GM21529 (cell line): ENCODE measurements around the gene SACS.

ENCODE experiments used
- ATAC-seq: cut with Tn5 transposase; IDR thresholded peaks from one replicate; pipeline ENCODE4 v1.9.1; 2021; ENCODE audit not compliant: unreplicated experiment

SACS gene

DNA sequence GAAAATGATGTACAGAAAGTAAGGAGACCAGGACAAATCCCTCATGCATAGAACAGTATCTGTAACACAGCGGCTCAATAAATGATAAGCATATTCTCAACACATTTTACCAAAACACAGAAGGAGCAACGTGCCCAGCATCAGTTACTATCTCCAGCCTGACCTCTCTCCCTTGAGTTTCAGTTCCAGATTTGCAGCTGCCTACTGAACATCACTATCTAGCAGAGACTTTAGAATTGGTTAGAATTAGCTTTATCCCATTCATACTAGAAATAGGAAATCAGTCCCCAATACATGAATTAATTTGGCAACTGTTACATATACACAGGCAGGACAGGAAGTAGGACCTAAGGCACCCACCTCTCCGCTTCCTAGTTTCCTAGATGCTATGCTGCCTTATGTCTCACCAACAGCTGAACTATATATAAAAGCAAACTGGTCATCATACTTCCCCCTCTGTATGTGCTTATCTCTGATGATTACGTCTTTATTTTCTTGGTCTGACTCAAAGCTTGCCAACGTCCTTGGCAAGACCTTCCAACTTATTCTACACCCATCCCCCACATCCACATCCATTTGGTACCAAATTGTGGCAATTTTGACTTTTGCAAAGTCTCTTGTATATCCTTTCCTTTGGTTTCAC lies 61.1 kb downstream of the SACS start:
- no peak for ATAC-seq

DNA sequence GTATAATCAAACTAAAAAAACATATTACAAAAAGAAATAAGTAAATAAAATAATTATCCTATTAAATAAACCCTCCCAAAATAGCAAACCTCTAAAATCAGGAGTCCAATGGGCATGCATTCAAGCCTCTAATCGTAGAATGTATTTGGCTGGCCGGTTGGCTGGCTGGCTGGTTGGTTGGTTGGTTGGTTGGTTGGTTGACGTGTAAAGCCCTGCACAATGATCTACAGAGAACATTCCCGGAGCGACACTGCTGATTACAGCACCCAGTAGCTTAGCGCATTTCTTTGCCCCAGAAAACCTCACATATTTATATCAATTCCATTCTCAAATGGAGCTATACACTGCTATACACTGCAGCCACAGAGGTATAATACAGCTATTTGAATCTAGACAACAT lies 65.6 kb downstream of the SACS start:
- no peak for ATAC-seq

DNA sequence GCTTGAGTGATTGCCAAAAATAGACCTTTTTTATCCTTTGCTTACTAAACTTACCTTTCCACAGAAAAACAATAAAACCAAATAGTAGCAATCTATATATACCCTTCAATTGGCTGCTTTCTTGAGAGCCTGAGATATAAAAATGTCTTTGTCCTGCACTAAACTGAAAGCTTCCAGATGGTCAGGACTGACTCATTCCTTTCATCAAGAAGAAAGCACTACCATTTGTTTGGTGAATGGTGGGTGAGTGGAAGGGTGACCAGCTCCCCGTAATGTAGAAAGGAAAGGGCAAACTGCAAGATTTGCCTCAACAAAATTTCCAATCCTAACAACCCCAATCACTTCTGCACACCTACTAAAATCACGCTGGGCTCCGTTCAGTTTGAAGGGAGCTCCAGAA lies 67.8 kb downstream of the SACS start:
- no peak for ATAC-seq

DNA sequence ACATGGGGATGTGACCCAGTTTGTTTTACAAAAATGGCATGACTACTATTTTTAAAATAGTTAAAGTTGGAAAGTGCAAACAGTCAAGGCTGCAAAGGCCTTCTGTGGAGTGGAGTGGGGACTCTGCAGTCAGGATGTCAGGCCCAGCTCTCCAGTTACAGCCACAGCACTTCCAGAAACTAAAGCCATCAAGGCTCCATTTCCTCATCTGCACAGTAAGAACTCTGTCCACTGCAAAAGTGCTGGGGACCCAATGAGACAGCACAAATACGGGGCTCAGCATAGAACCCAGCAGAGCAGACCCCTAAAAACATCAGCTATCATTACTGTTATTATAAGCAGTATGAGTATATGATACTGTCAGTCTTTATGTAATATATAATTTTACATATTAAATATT lies 73.6 kb downstream of the SACS start:
- no peak for ATAC-seq

DNA sequence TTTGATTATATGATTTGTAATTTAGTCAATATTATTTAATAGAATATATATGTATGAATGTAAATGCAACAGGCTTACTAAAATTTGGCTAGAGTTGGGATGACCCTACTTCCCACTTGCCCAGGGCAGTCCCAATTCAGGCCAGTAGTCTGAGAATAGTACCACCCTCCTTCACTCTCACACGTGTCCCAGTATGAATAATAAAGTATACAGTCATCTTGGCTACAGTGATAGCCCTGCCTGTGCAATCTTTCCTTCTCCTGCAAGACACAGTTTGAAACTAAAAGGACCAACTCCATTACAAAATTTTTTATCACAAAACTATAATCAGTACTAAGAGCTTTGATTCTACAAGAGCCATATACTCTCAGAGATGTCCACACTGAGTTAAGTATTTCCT lies 76.2 kb downstream of the SACS start:
- no peak for ATAC-seq

GRCh38 chr13:23356368-23356767 lies 77.1 kb downstream of the SACS start:
- no peak for ATAC-seq

- no peak for ATAC-seq
Measured at GRCh38 chr13:23354520-23354919, 79.0 kb downstream of the SACS start.

DNA sequence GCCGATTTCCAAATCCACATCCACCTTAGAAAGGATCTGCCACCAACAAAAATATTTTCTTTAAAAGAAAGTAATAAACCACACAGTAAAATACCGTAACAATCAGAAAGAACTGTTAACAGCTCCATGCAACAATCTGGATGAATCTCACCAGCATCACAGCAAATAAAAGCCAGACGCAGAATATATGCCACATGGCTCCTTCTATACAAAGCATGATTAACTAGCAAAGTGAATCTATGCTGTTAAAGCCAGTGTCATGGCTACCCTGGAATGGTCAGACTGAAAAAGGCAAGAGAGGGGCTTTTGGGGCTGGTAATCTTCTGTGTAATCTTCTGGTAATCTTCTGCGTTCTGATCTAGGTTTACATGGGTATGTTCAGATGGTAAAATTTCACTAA lies 81.3 kb downstream of the SACS start:
- ATAC-seq = no peak

DNA sequence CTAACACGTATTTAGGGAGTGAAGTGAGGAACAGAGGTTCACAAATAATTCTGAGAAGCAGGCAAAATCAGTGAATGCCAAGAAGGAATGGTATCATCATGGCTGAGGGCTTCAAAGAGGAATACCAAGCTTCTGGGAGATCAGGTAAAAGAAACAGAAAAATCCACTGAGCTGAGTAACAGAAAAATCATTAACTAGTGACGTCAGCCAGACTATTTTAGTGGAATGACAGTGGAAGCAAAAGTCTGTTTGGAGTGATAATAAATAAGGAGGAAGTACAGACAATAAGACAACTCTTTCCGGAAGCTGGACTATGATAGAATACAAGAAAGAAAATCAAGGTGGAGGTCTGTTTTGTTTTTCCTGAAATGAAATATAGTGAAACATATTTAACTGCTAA lies 83.5 kb downstream of the SACS start:
- no peak for ATAC-seq

- ATAC-seq = no peak
Measured at GRCh38 chr13:23349161-23349897, 84.2 kb downstream of the SACS start.

GRCh38 chr13:23348262-23349127 lies 85.0 kb downstream of the SACS start:
- no peak for ATAC-seq

DNA sequence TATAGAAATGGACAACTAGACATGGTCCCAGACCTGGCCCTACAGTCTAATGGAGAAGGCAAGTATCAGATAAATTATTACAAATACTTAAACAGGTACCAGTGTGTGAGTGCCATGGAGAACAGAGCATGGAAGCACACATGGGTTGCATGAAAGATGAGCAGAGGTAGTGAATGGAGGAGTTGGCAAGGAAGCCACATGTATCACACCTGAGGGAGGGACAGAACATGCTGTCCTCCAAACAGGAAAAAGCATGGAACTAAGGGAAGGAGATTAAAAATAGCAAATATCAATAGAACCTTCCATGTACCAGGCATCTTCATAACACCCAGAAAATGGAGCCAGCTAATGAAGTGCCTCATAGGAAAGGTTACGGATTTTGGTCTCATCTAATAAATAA lies 85.9 kb downstream of the SACS start:
- no peak for ATAC-seq

GRCh38 chr13:23344931-23345595 lies 88.4 kb downstream of the SACS start:
- ATAC-seq = no peak

- no peak for ATAC-seq
Measured at GRCh38 chr13:23339225-23339624, 94.3 kb downstream of the SACS start.

DNA sequence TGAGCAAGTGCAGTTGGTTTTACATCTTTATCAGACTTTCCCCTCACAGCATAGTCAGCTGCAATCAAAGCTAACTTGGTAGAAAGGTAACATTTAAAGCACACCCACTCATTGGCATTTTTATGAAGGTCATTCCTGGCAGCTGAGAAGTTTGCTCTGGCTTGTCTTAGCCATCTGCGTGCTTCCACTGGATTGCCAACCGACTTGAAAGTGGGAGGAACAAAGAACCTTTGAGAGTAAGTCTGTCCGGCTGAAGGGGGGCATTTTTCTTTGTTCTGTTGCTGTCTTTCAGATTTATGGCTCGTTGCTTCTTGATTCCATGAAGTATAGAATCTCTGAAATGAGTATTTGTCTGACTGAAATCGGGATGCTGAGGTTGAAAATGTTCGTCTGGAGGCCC lies 103.1 kb downstream of the SACS start:
- ATAC-seq = no peak

- no peak for ATAC-seq
Measured at GRCh38 chr13:23325191-23325590, 108.3 kb downstream of the SACS start.

DNA sequence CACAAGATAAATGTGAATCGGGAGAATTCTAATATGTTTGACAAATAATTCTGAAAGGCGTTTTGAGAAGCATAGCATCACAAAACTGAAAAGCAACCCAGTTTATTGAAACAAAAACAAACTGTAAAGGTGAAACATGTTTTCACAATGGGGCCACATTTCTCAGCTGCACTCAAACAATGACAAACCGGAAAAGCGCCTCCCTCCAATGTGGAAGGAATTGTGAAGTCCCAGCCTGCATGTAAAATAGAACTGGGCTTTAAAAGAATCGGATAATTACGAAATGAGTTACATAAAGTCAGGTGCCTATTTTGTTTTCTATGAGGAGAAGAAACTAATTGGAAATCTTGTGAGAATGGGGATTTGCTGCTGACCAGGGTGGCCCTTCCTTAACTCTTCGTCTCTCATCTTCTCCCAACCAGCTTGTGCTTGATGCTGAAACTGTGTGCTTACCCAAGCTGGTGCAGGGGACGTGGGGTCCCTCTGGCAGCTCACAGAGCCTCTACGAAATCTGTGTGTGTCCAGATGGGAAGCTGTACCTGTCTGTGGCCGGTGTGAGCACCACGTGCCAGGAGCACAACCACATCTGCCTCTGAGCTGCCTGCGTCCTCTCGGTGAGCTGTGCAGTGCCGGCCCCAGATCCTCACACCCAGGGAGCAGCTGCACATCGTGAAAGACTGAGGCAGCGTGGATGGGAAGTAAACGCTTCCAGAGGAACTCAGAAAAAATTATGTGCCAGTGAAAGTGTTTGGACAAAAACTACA lies 109.4 kb downstream of the SACS start:
- no peak for ATAC-seq

GRCh38 chr13:23322353-23323336 lies 110.9 kb downstream of the SACS start:
- no peak for ATAC-seq

DNA sequence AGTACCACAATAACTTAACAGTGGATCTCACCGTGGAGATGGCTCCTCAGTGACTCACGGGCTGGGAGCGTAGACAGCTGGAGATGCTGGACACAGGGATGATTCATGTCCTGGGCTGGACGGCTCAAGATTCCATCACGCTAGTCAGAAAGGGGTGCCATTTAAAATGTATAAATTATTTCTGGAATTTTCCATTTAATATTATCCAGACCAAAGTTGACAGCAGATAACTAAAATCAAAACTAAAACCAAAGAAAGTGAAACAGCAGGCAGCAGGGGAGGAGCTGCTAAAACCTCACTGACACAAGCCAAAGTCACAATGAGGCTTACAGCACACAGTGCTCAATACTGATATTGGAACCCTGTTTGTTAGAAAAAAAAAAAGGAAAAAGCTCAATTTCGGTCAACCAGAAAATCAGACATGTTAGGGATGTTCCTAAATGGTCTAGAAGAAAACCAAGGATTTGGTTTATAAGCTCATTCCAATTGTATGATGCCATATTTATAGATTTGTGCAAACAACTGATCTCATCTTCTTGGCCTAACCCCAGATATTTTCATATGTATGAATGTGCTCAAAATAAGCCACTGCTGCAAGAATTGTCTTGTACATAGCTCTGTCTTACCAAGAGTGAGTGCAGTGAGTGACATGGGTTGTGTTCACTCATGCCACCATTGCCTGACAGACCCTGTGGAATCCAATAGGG lies 111.8 kb downstream of the SACS start:
- peak; percentile 82 for ATAC-seq
